Mesenchymal stem cell (in vitro differentiated cells and primary cell): ENCODE data around the gene GALNT1.

Experiments
- DNase-seq: peaks from one replicate; pipeline ENCODE4 v3.0.0-alpha.2; 2013
- H2AFZ ChIP-seq: one replicate; pipeline ENCODE4 v1.6.1; 2013; ENCODE audit warnings: low read depth, mild to moderate bottlenecking, control low read depth, inconsistent platforms, low read length, moderate library complexity
- H2AK5ac ChIP-seq: 2 replicates; pipeline ENCODE4 v1.6.1; 2013; ENCODE audit warnings: low read length, moderate library complexity, mild to moderate bottlenecking, inconsistent platforms; ENCODE audit not compliant: severe bottlenecking
- H2BK120ac ChIP-seq: one replicate; pipeline ENCODE4 v1.6.1; 2013; ENCODE audit warnings: low read depth, mild to moderate bottlenecking, inconsistent platforms, low read length, moderate library complexity
- H2BK12ac ChIP-seq, 2 experiments: one replicate each; pipeline ENCODE4 v1.6.1; 2013; ENCODE audit warnings: inconsistent platforms in 2 of 2, low read length in 2 of 2, mild to moderate bottlenecking in 2 of 2, moderate library complexity in 2 of 2, control low read depth in 1 of 2
- H2BK15ac ChIP-seq: one replicate; pipeline ENCODE4 v1.6.1; 2013; ENCODE audit warnings: mild to moderate bottlenecking, low read depth, inconsistent platforms; ENCODE audit not compliant: poor library complexity, severe bottlenecking
- H2BK5ac ChIP-seq: 2 replicates; pipeline ENCODE4 v1.6.1; 2013; ENCODE audit warnings: low read depth, mild to moderate bottlenecking, low read length, control low read depth, inconsistent platforms; ENCODE audit not compliant: poor library complexity, severe bottlenecking
- H3K14ac ChIP-seq, 2 experiments: one replicate each; pipeline ENCODE4 v1.6.1; 2013; ENCODE audit warnings: inconsistent platforms in 2 of 2, low read length in 2 of 2, control low read depth in 1 of 2, mild to moderate bottlenecking in 1 of 2, moderate library complexity in 1 of 2
- H3K18ac ChIP-seq, 2 experiments: one replicate each; pipeline ENCODE4 v1.6.1; 2013; ENCODE audit warnings: inconsistent platforms in 2 of 2, low read length in 2 of 2, control low read depth in 1 of 2, low read depth in 1 of 2, mild to moderate bottlenecking in 1 of 2
- H3K23ac ChIP-seq, 2 experiments: one replicate each; pipeline ENCODE4 v1.6.1; 2013; ENCODE audit warnings: inconsistent platforms in 2 of 2, low read length in 2 of 2, mild to moderate bottlenecking in 2 of 2, moderate library complexity in 2 of 2, control low read depth in 1 of 2
- H3K27ac ChIP-seq: 2 replicates; pipeline ENCODE4 v1.5.1; 2013; ENCODE audit warnings: mild to moderate bottlenecking, moderate library complexity, low read length, control low read depth, inconsistent platforms; ENCODE audit not compliant: poor library complexity, severe bottlenecking
- H3K27me3 ChIP-seq, 2 experiments: 2 replicates each; pipeline versions ENCODE4 v1.6.1 to v1.7.0; 2013; ENCODE audit warnings: low read length in 2 of 2, mild to moderate bottlenecking in 2 of 2, moderate library complexity in 2 of 2, control low read depth in 1 of 2, inconsistent platforms in 1 of 2; ENCODE audit not compliant: control insufficient read depth in 1 of 2, insufficient read depth in 1 of 2
- H3K36me3 ChIP-seq, 2 experiments: 2 replicates each; pipeline versions ENCODE4 v1.6.1 to v1.7.0; 2013; ENCODE audit warnings: low read length in 2 of 2, control low read depth in 1 of 2, inconsistent platforms in 1 of 2, low read depth in 1 of 2, mild to moderate bottlenecking in 1 of 2; ENCODE audit not compliant: insufficient read depth in 2 of 2, control insufficient read depth in 1 of 2
- H3K4ac ChIP-seq, 2 experiments: one replicate each; pipeline ENCODE4 v1.6.1; 2013; ENCODE audit warnings: inconsistent platforms in 2 of 2, low read length in 2 of 2, mild to moderate bottlenecking in 2 of 2, moderate library complexity in 2 of 2, control low read depth in 1 of 2, low read depth in 1 of 2
- H3K4me1 ChIP-seq: 2 replicates; pipeline ENCODE4 v1.6.1; 2013; ENCODE audit warnings: low read depth, low read length, control low read depth; ENCODE audit not compliant: control insufficient read depth, insufficient read depth
- H3K4me2 ChIP-seq: 2 replicates; pipeline ENCODE4 v1.6.1; 2013; ENCODE audit warnings: low read length, mild to moderate bottlenecking, inconsistent platforms; ENCODE audit not compliant: poor library complexity, severe bottlenecking
- H3K4me3 ChIP-seq, 2 experiments: 2 replicates each; pipeline versions ENCODE4 v1.5.1 to v1.7.0; 2013; ENCODE audit warnings: low read length in 2 of 2, mild to moderate bottlenecking in 2 of 2, control low read depth in 1 of 2, low read depth in 1 of 2; ENCODE audit not compliant: insufficient read depth in 1 of 2
- H3K79me1 ChIP-seq: replicated peaks from 2 replicates; pipeline ENCODE4 v1.6.1; 2013; ENCODE audit warnings: mild to moderate bottlenecking, control low read depth, low read length, inconsistent platforms; ENCODE audit not compliant: poor library complexity, severe bottlenecking
- H3K9ac ChIP-seq: 2 replicates; pipeline ENCODE4 v1.7.0; 2013; ENCODE audit warnings: mild to moderate bottlenecking, low read length, moderate library complexity
- H3K9me3 ChIP-seq: 2 replicates; pipeline ENCODE4 v1.7.0; 2013; ENCODE audit warnings: mild to moderate bottlenecking, low read length; ENCODE audit not compliant: control insufficient read depth
- H4K8ac ChIP-seq: one replicate; pipeline ENCODE4 v1.6.1; 2013; ENCODE audit warnings: inconsistent platforms, mild to moderate bottlenecking, low read length, moderate library complexity
- H4K91ac ChIP-seq: one replicate; pipeline ENCODE4 v1.6.1; 2013; ENCODE audit warnings: mild to moderate bottlenecking, low read length, inconsistent platforms
- WGBS: methylation state at CpG from one replicate; pipeline ENCODE4 v1.1.7; 2013; ENCODE audit warnings: mixed read lengths; 5-methylcytosine and 5-hydroxymethylcytosine counted together

GALNT1 gene

GRCh38 chr18:35715139-35715538 is 133.6 kb downstream of the GALNT1 start:
- Histone ChIP-seq H2AFZ (no peak overlapping the region), H2BK5ac (no peak overlapping the region), H3K23ac (no peak overlapping the region), H3K36me3 (peaks cover 7% of the 10 kb centered on the region in 2 experiments), H3K9ac (no peak overlapping the region), H2AK5ac (no peak overlapping the region), H4K8ac (no peak overlapping the region), H4K91ac (no peak overlapping the region), H3K79me1 (peaks cover 1% of the 10 kb centered on the region), H3K27me3 (no peaks in the 10 kb centered on the region), H3K4me3 (no peak overlapping the region), H3K4me1 (no peaks in the 10 kb centered on the region), H2BK120ac (no peak overlapping the region), H3K9me3 (peaks cover 18% of the 10 kb centered on the region), H3K27ac (no peak overlapping the region), H3K18ac (no peak overlapping the region), H3K4ac (no peak overlapping the region), H2BK15ac (no peak overlapping the region), H3K14ac (no peak overlapping the region), H3K4me2 (no peak overlapping the region), H2BK12ac (no peak overlapping the region)
- no peak for DNase-seq
- WGBS, result no CpG with 5 or more reads among the region's 2 CpGs

- Histone ChIP-seq H2AK5ac (no peak overlapping the region), H3K23ac (no peak overlapping the region), H2BK5ac (no peak overlapping the region), H3K4ac (no peak overlapping the region), H4K91ac (no peak overlapping the region), H2BK120ac (no peak overlapping the region), H2AFZ (no peak overlapping the region), H3K36me3 (peaks cover 7% of the 10 kb centered on the region in 2 experiments), H3K9me3 (peaks cover 18% of the 10 kb centered on the region), H2BK12ac (no peak overlapping the region), H3K4me3 (no peak overlapping the region), H4K8ac (no peak overlapping the region), H3K79me1 (peaks cover 1% of the 10 kb centered on the region), H3K18ac (no peak overlapping the region), H3K14ac (no peak overlapping the region), H3K9ac (no peak overlapping the region), H3K4me2 (no peak overlapping the region), H3K27ac (no peak overlapping the region), H3K27me3 (no peaks in the 10 kb centered on the region), H2BK15ac (no peak overlapping the region), H3K4me1 (no peaks in the 10 kb centered on the region)
- 97% methylated on average over 2 of the region's 4 CpGs for WGBS
- DNase-seq, result no peak
Measured at GRCh38 chr18:35716169-35716831, 134.8 kb downstream of the GALNT1 start.

GRCh38 chr18:35717182-35717581 is 135.6 kb downstream of the GALNT1 start:
- no peak overlapping the region for H2AK5ac ChIP-seq
- H3K27me3 ChIP-seq, result no peaks in the 10 kb centered on the region
- no peak overlapping the region for H3K18ac ChIP-seq
- no peak overlapping the region for H3K4ac ChIP-seq
- peaks cover 4 to 7% of the 10 kb centered on the region in 2 experiments for H3K36me3 ChIP-seq
- H2BK120ac ChIP-seq, result no peak overlapping the region
- H4K8ac ChIP-seq, result no peak overlapping the region
- H3K9ac ChIP-seq, result no peak overlapping the region
- no peak overlapping the region for H3K14ac ChIP-seq
- H3K9me3 ChIP-seq, result peaks cover 18% of the 10 kb centered on the region
- no peak overlapping the region for H3K4me3 ChIP-seq
- no peak overlapping the region for H3K27ac ChIP-seq
- DNase-seq, result no peak
- no peak overlapping the region for H2BK15ac ChIP-seq
- no peak overlapping the region for H2AFZ ChIP-seq
- no peak overlapping the region for H3K23ac ChIP-seq
- no peaks in the 10 kb centered on the region for H3K4me1 ChIP-seq
- no peak overlapping the region for H2BK5ac ChIP-seq
- no peak overlapping the region for H3K4me2 ChIP-seq
- H2BK12ac ChIP-seq, result no peak overlapping the region
- WGBS, result 100% methylated on average over 5 of the region's 5 CpGs
- H3K79me1 ChIP-seq, result peaks cover 1% of the 10 kb centered on the region
- H4K91ac ChIP-seq, result no peak overlapping the region

- Histone ChIP-seq H2BK12ac (no peak overlapping the region), H3K9me3 (peaks cover 18% of the 10 kb centered on the region), H2BK120ac (no peak overlapping the region), H3K79me1 (no peaks in the 10 kb centered on the region), H4K91ac (no peak overlapping the region), H3K9ac (no peak overlapping the region), H3K4me1 (no peaks in the 10 kb centered on the region), H3K18ac (no peak overlapping the region), H3K27me3 (peaks cover 0 to 4% of the 10 kb centered on the region in 2 experiments), H2AK5ac (no peak overlapping the region), H3K14ac (no peak overlapping the region), H2BK5ac (no peak overlapping the region), H3K23ac (no peak overlapping the region), H2BK15ac (no peak overlapping the region), H2AFZ (no peak overlapping the region), H3K36me3 (no peaks in the 10 kb centered on the region), H3K4me2 (no peak overlapping the region), H4K8ac (no peak overlapping the region), H3K4ac (no peak overlapping the region), H3K4me3 (no peak overlapping the region), H3K27ac (no peak overlapping the region)
- WGBS, result 90% methylated on average over 6 of the region's 6 CpGs
- DNase-seq, result no peak
Measured at GRCh38 chr18:35721431-35722081, 140.0 kb downstream of the GALNT1 start.
